GM12872 (cell line): Measurements from ENCODE around the gene SOBP.

Source experiments
- CTCF ChIP-seq: IDR thresholded peaks from 3 replicates; pipeline ENCODE4 v1.5.1; 2011; ENCODE audit warnings: low read depth, mild to moderate bottlenecking, low read length, moderate library complexity; ENCODE audit not compliant: insufficient read depth

Gene SOBP

GRCh38 chr6:107489636-107490565, at the start of gene SOBP:
TSS of gene SOBP (plus strand) at chr6:107490117. CDS start at chr6:107490617, 500 bp downstream.
- no peak for TF ChIP-seq CTCF

- no peak for TF ChIP-seq CTCF
These were observed 49.0 kb upstream of the SOBP start for GRCh38 chr6:107440936-107441335.

- no peak for TF ChIP-seq CTCF
These were observed 48.2 kb upstream of the SOBP start for GRCh38 chr6:107441682-107442081.

- no peak for TF ChIP-seq CTCF
These were observed 46.8 kb upstream of the SOBP start for GRCh38 chr6:107442938-107443607.

- no peak for TF ChIP-seq CTCF
These were observed 46.2 kb upstream of the SOBP start for GRCh38 chr6:107443608-107444267.

GRCh38 chr6:107444277-107444676, 45.6 kb upstream of the SOBP start:
- TF ChIP-seq CTCF: no peak

GRCh38 chr6:107447663-107448216, 42.2 kb upstream of the SOBP start:
- TF ChIP-seq CTCF: no peak
